HG02642 (cell line): ENCODE results near the gene ATP9A.
"Not testable (repeated sequence)": the region's sequence is repeated elsewhere in the genome, so short reads cannot be mapped to it uniquely, and the experiment has no call there.

Experiments used
- ATAC-seq: cut with Tn5 transposase; IDR thresholded peaks from one replicate; pipeline ENCODE4 v1.9.1; 2021; ENCODE audit warnings: mild to moderate bottlenecking; ENCODE audit not compliant: unreplicated experiment, poor library complexity

The ATP9A gene

DNA sequence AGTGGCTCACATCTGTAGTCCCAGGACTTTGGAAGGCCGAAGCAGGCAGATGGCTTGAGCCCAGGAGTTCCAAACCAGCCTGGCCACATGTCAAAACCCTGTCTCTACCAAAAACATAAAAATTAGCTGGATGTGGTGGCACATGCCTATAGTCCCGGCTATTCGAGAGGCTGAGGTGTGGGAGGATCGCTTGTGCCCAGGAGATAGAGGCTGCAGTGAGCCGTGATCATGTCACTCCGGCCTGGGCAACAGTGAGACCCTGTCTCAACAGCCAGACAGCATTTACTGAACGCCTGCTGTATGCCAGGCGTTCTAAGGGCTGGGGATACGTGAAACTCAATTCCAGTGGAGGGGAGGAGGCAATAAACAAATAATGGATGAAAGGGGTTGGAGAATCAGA is 69.9 kb downstream of the ATP9A start:
- ATAC-seq = no peak

DNA sequence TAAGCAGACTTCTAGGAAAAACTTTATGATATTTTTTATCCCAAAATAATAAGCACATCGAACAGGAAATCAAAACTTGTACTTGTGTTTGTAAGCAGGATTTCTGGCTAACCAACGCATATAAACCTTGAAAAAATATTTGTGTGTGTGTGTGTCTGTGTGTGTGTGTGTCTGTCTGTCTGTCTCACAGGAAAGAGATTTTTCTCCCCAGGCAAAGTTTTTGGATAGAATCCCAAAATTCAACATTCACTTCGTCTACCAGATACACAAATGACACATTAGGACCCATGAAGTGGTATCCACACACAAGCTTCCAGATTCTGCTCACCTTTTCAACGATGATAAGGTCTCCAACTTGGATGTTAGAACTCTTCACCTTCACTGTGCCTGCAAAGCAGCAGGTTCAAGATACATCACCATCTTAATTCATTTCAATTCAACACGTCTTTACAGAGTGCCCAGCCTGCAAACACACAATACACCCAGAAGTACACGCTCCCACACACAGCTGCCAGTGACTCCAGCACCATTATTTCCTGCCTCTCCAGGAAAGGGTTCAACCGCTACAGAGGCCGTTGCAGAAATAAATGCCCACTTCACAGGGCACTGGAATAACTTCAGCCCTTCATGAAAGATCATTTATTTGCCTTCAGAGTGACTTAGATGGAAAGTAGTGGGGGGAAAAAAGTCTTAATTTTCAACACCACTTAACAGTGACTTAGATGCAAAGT is 70.9 kb downstream of the ATP9A start:
- ATAC-seq = no peak

DNA sequence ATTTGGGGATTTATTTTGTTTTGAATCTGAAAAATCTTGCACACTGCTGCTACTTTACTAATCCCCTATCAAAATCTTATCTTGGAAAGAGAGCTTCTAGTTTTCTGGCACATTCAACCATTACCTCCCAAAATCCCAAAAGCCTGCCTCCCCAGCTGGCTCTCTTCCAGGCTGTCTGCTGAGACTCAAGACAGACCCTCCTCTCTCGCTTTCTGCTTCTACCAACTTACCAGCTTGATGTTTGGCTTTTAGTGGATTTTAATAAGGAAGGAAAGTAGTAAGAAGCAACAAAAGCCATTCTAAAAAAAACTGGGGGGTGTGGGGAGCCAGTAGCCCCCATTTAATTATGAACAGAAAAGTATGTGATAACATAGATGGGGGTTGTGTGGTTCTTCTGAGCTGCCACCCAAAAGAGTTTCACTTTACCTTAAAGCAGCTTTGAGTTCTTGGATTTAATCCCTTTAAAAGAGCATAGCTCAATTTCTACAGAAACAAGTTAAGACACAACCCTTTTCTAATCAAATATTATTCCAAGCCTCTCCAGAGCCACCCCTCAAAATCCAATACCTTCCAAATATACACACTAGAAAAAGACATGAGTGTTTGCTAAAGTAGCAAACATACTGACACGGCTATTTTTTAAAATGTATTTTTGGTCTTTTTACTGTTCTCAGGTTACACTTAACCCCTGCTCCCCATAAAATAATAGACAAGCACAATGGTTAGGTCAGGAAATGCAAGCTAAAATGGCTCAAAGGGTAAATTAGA is 71.7 kb downstream of the ATP9A start:
- ATAC-seq = no peak

DNA sequence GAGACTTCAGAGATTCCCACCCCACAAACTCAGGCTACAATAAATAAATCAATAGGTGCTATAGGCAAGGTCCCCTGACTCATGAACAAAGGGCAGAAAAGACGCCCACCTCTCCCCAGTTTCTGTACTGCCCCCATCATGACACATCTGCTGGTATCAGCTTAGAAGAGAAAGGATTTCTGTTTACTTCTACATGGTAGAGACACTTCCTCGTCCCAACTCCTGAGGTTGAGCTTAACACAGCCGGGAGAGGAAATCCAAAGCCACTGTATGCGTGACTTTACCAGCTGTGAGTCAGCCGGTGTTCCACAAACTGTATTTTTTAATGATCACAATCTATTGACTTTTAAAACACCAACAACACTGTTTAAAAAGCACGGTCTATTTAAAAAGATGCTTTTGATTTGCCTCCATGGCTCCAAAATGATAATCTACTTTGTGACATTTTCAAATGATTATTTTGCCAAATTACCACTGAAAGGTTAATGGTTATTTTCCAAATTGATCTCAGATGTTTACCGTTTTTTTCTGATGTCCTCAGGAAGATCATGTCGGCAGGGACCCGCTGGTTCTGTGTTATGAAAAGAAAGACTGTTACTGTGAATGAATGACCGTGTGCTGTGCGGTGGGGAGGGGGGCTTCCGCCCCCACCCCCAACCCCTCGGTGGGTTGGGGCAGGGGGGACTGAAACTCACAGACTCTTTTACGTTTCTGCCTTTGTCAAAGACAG is 72.5 kb downstream of the ATP9A start:
- ATAC-seq = no peak

DNA sequence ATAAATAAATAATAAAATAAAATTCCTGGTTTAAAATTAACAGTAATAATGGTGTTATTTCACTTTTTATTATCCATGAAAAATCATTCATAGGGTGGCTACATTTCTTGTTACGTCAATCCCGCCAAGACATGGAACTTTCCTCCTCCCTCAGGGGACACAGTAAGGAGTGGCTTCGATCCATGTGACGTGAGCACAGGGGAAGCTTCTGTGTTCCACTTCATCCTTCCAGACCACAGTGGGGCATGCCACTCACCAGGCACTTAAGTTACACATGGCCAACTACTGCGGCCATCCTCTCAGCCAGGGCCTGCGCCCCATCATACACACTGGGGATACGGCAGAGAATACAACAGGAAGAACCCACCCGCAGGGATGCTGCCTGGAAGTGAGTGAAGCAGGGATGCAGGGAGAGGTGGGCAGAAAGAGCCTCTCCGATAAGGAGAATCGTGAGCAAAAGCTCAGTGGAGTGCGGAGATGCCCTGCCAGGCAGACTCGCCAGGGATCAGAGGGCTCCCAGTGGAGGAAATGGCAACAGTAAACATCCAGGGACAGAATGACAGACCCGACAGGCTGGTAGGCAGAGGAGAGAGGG is 75.3 kb downstream of the ATP9A start:
- ATAC-seq = no peak

DNA sequence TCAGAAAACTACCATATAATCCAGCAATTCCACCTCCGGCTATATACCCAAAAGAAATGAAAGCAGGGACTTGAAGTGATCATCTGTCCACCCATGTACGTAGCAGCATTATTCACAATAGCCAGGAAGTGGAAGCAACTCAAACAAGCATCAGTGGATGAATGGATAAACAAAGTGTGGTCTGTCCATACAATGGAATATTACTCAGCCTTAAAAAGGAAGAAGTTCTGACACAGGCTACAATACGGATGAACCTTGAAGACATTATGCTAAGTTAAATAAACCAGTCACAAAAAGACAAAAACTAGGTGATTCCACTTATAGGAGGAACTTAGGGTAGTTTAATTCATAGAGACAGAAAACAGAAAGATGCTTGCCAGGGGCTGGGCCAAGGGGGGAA is 76.5 kb downstream of the ATP9A start:
- ATAC-seq = no peak

DNA sequence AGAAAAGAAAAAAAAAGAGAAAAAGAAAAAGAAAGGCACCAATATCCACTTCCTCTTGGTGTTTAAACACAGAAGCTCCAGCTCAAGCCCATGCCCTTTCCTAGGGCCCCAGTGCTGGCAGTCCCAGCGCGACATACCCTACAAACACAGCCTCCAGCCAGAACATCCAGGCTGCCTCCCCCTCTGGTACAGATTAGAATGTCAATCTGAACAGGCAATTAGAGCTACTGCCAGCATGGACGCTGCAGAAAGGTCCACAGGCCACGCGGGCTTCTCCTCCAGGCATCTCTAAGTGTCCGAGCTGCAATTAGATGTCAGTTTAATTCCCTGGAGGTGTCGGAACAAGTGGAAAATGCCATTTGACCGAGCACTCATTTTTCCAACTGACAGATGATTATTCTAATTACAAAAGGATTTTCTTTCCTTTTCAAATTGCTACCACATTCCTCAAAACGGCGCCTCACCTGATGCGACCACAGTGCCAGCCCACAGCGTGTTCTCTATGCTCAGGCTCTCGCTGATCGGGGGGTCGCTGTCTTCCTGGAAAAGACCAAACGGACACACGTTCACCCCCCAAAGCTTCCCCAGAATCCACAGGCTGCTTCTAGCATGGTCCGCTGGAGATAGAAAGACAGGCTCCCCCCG is 79.5 kb downstream of the ATP9A start:
- no peak for ATAC-seq

DNA sequence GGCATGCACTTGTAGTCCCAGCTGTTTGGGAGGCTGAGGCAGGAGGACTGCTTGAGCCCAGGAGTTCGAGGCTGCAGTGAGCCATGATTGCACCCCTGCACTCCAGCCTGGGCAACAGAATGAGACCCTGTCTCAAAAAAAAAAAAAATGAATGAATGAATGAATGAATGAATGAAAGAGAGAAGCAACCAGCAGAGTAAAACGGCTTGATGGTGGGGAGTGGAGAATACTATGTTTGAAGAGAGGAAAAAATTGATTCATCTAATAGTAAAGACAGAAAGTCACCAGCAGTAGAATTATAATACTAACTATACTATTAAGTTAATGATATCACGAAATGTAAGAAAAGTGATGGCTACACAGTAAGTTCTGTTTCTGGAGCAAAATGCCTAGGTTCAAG is 80.6 kb downstream of the ATP9A start:
- no peak for ATAC-seq

DNA sequence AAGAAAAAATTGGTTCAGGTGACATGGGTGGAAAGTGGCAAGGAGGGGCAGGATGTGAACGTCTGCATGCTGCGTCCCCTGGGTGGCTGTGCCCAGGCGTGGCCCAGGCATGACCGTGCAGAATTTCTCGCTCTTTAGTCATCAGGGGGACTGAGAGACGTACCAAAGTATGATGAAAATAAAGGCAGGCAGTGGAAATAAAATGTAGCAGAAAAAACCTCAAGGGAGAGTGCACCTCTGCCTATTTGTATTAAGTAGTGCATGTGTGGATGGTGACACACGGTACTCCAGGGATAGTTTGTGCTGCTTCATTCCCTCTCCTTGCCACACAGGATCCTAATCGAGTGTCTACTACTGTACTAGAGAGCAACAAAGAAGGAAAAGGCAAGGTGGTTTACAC is 81.1 kb downstream of the ATP9A start:
- ATAC-seq = no peak

DNA sequence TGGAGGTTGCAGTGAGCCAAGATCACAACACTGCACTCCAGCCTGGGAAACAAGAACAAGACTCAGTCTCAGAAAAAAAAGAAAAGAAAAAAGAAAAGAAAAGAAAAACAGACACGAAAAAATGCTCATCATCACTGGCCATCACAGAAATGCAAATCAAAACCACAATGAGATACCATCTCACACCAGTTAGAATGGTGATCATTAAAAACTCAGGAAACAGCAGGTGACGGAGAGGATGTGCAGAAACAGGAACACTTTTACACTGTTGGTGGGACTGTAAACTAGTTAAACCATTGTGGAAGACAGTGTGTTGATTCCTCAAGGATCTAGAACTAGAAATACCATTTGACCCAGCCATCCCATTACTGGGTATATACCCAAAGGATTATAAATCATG is 82.7 kb downstream of the ATP9A start:
- not testable (repeated sequence) for ATAC-seq

DNA sequence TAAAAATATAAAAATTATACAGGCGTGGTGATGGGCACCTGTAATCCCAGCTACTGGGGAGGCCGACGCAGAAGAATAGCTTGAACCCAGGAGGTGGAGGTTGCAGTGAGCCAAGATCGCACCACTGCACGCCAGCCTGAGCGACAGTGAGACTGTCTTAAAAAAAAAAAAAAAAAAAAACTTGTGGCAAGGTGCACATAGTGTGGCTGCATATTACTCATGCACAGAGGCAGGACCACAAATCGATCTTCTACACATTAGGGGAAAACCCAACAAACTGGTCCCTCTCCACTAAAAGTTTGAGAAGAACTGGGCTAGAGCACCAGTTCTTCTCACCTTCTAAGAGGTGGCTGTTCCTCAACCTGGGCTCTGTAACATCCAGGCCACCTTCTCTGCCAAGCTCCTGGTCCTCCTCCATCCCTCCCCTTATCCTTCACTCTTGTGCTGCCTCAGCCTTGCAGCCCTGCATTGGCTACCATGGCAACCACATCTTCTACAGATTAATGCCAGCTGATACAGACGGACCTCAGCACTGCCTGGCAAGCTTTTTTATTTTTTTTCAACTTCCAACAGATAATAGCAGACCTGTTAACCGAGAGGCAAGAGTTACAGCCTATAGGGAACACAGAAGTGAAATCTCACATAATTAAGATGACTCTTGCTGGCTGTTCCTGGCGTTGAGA is 88.0 kb downstream of the ATP9A start:
- no peak for ATAC-seq

DNA sequence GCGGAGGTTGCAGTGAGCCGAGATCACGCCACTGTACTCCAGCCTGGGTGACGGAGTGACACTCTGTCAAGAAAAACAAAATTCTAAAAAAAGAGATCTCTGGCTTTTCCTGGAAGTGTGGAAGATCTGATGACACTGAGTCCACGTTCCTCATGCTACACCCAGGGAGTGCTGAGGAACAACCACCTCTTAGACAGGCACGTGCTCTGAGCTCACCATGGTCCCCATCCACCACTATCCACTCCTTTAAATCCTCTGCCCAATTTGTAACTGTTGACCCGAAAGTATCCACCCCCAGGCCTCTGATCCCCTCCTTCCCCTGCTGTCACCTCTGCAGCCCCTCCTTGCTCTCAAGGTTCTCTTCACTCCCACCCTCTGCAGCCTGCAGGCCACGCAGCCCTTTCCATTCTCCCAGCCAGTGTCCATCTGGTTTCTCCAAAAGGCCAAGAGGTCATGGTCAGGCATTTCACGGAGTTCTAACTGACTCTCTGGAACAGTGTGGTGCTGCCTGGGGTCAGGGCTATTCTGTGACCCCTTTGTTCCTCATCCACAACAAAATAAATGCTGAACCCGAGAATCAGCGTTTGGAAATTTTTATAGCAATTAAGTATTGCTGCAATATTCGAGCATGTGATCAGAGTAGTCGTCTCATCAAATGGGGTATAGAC is 88.8 kb downstream of the ATP9A start:
- ATAC-seq = no peak

DNA sequence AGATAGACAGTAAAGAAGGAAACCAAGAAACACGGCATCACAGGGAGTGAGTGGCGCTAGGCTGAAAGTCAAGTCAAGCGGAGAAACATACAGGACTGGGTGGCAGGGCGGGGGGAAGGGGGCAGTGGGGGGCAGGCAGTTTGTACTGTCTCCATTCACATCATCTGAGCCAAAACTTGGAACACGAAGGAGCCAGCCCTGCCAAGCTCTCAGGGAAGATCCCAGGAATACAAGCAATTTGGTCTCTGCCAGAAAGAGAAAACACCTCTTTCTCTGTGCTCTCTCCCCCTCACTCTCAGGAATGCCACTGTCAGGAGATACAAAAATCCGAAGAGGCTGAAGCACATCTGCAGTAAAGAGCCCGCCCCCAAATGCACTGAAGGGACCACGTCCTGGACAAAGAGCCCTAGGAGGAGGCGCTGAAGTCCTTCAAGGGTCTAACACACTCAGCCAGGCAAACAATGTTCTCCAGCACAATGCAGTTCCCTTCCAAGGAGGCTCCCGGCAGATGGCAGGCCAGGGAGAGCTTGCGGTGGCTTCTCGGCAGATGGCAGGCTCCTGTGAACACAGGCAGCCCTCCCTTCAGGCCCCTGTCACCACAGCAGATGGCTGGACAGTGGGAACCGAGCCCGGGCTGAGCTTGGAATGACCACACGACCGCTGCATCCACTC is 90.0 kb downstream of the ATP9A start:
- no peak for ATAC-seq

DNA sequence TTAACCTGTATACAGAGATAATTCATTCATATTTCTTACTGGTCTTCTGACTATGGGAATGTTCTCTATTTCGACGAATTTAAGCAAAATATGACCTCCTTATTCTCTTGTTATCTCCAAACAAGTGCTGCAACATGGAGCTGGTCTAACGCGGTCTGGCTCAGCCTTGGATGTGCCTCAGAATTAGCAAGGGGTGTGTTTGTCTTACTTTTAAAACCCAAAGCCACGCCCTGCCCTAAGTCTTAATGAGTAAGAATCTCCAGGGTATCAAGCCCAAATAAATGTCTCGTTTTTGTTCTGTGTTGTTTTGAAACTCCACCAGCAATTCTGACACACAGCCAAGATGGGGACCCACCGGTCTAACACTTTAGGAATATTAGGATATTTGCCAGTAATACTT is 99.2 kb downstream of the ATP9A start:
- ATAC-seq = no peak

DNA sequence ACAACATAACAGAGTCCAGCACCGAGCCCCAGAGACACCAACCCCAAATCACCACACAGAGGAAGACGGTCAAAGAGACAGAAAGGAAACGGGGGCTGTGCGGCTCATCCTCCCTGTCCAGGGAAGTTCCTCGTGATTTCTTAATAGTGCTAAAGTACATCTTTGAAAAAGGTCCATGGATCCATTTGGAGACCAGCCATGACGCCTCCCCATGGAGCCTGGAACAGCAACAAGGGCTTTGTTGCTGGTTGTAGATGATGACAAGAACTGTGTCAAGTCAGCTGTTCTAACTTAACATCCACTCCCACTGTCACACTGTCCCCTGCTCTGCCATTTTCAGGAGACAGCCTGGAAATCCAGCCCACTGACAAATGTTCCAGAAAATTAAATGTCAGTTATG is 99.7 kb downstream of the ATP9A start:
- no peak for ATAC-seq

DNA sequence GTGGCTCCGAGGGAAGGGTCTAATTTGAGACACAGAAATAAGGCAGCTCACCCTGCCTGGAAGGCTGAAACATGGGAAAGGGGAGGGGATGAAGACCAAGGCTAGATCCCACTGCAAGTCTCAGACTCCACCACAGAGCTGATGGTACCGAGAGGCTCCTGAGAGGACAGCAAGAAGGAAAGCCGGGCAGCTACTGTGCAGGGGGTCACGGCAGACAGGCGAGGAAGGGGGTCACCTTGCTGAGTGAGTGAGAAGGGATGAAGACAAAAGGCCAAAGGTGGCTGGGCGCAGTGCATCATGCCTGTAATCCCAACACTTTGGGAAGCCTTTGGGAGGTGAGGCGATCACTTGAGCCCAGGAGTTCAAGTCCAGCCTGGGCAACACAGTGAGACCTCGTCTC is 100.7 kb downstream of the ATP9A start:
- no peak for ATAC-seq

DNA sequence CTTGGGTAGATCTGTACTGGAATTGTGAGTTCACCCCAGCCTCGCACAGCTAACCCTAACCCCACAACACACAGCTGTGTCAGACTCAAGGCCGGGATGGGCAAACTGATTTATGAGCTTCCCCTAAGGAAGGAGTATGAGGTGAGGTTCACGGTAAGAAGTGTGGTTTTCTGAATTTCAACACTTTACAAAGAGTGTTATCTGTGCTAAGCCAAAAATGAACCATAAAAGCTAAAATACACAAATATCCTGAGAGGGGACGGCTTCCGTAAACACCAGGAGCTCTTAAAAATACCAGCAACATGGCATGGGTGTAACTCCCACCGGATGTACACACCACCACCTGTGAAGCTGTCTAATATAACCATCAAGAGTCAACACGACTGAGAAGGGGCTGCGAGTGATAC is 101.2 kb downstream of the ATP9A start:
- ATAC-seq = no peak

DNA sequence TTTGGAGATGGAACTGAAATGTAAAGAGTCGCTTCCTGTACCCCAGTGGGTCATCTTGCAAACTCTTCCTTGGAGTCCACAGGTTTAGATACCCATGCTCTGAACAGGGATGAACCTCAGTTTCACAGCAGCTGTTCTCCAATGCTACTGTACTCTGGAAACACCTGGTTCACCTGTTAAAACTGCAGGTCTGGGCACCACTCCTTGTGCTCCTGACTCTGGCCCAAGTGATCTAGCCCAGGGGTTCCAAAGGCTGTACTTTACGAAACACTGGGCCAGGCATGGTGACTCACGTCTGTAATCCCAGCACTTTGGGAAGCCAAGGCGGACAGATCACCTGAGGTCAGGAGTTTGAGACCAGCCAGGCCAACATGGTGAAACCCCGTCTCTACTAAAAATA is 102.1 kb downstream of the ATP9A start:
- ATAC-seq = no peak

DNA sequence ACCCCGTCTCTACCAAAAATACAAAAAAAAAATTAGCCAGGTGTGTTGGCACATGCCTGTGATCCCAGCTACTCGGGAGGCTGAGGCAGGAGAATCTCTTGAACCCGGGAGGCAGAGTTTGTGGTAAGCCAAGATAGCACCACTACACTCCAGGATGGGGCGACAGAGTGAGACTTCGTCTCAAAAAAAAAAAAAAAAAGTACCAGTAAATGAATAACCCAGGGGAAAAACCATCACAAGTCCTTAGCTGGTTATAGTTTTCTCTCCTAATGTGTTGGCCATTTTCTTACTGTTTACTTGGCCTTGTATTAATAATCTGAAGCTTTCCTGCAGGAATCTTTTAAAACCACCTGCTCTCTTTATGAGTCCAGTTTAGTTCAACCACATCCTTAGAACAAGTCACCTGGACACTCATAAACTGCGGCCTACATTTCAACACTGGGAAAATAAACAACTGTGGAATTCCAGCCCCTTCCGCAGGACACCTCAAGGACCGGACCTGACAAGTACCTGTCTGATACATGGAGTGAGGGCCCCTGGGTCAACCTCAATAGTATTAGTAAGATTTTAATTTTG is 102.6 kb downstream of the ATP9A start:
- ATAC-seq = no peak
